PFSK-1 (cell line): ENCODE results near the gene SIGLEC11.

Source experiments
- FOXP2 ChIP-seq: optimal IDR thresholded peaks from 2 replicates; pipeline ENCODE3; 2011; ENCODE audit warnings: borderline replicate concordance, control low read depth, inconsistent platforms; ENCODE audit not compliant: insufficient read depth; ENCODE audit errors: extremely low read length, extremely low read depth
- POLR2AphosphoS5 ChIP-seq: IDR thresholded peaks from 2 replicates; pipeline ENCODE4 v1.6.1; 2012; ENCODE audit warnings: low read depth, mild to moderate bottlenecking, control low read depth, low read length, moderate library complexity
- TAF1 ChIP-seq: IDR thresholded peaks from 2 replicates; pipeline ENCODE4 v1.6.1; 2012; ENCODE audit warnings: low read length, control low read depth, borderline replicate concordance; ENCODE audit not compliant: insufficient read depth

GRCh38 chr19:49924004-49924880 is 36.7 kb downstream of the SIGLEC11 start:
- no peak for TF ChIP-seq POLR2AphosphoS5
- no peak for TF ChIP-seq FOXP2
- TF ChIP-seq TAF1, result no peak
